SK-N-SH treated with all-trans-retinoic acid at 6 μM for 48 hours (cell line): Measurements from ENCODE around the gene RBMS1.
"Not testable (repeated sequence)": the region's sequence is repeated elsewhere in the genome, so short reads cannot be mapped to it uniquely, and the experiment has no call there.

Source experiments
- ATAC-seq: fragments of 200-7000 bp; cut with Tn5 transposase; 3 replicates; pipeline ENCODE4 v1.9.1; 2020; ENCODE audit warnings: mild to moderate bottlenecking, moderate library complexity
- ARNTL ChIP-seq: fragments of 450-650 bp; formaldehyde crosslinking; IDR thresholded peaks from 2 replicates; pipeline ENCODE4 v1.5.0; 2020; ENCODE audit warnings: low read depth, mild to moderate bottlenecking, moderate library complexity, borderline replicate concordance
- BACH2 ChIP-seq: fragments of 250-450 bp; sonication (Bioruptor Pico); IDR thresholded peaks from 2 replicates; pipeline ENCODE4 v1.9.0; 2021; ENCODE audit warnings: mild to moderate bottlenecking, borderline replicate concordance
- CSDC2 ChIP-seq: fragments of 250-450 bp; sonication (Bioruptor Pico); IDR thresholded peaks from 2 replicates; pipeline ENCODE4 v1.5.0; 2020; ENCODE audit warnings: mild to moderate bottlenecking, moderate library complexity
- ESRRG ChIP-seq: fragments of 250-450 bp; sonication (Bioruptor Pico); IDR thresholded peaks from 2 replicates; pipeline ENCODE4 v1.6.1; 2021; ENCODE audit warnings: mild to moderate bottlenecking
- GLIS3 ChIP-seq: fragments of 250-450 bp; sonication (Bioruptor Pico); IDR thresholded peaks from 2 replicates; pipeline ENCODE4 v1.5.0; 2020; ENCODE audit warnings: mild to moderate bottlenecking, moderate library complexity
- ISL1 ChIP-seq: fragments of 250-450 bp; sonication (Bioruptor Pico); IDR thresholded peaks from 2 replicates; pipeline ENCODE4 v2.1.2; 2022; ENCODE audit warnings: mild to moderate bottlenecking, moderate library complexity
- OSR1 ChIP-seq: fragments of 250-450 bp; sonication (Bioruptor Pico); IDR thresholded peaks from 2 replicates; pipeline ENCODE4 v1.8.0; 2022; ENCODE audit warnings: moderate library complexity, mild to moderate bottlenecking, inconsistent platforms
- PATZ1 ChIP-seq: fragments of 250-450 bp; sonication (Bioruptor Pico); IDR thresholded peaks from 2 replicates; pipeline ENCODE4 v1.8.0; 2020; ENCODE audit warnings: mild to moderate bottlenecking, moderate library complexity, borderline replicate concordance
- POU6F1 ChIP-seq: fragments of 250-450 bp; sonication (Bioruptor Pico); IDR thresholded peaks from 2 replicates; pipeline ENCODE4 v1.8.0; 2021; ENCODE audit warnings: low read depth, mild to moderate bottlenecking, moderate library complexity, borderline replicate concordance
- PPARA ChIP-seq: fragments of 250-450 bp; sonication (Bioruptor Pico); IDR thresholded peaks from 2 replicates; pipeline ENCODE4 v1.5.0; 2020; ENCODE audit warnings: mild to moderate bottlenecking, borderline replicate concordance
- RARB ChIP-seq: fragments of 250-450 bp; sonication (Bioruptor Pico); IDR thresholded peaks from 2 replicates; pipeline ENCODE4 v1.8.0; 2021; ENCODE audit warnings: mild to moderate bottlenecking, moderate library complexity
- TCF4 ChIP-seq: fragments of 250-450 bp; sonication (Bioruptor Pico); IDR thresholded peaks from 2 replicates; pipeline ENCODE4 v1.8.0; 2021; ENCODE audit warnings: mild to moderate bottlenecking, moderate library complexity, borderline replicate concordance
- TOX ChIP-seq: fragments of 250-450 bp; sonication (Bioruptor Pico); IDR thresholded peaks from 2 replicates; pipeline ENCODE4 v1.8.0; 2021; ENCODE audit warnings: mild to moderate bottlenecking, moderate library complexity, borderline replicate concordance
- ZC3H10 ChIP-seq: fragments of 250-450 bp; sonication (Bioruptor Pico); IDR thresholded peaks from 2 replicates; pipeline ENCODE4 v1.5.1; 2021; ENCODE audit warnings: mild to moderate bottlenecking, moderate library complexity
- ZFP3 ChIP-seq: fragments of 250-450 bp; sonication (Bioruptor Pico); IDR thresholded peaks from 2 replicates; pipeline ENCODE4 v1.5.0; 2020; ENCODE audit warnings: mild to moderate bottlenecking, moderate library complexity
- ZFP30 ChIP-seq: fragments of 450-650 bp; formaldehyde crosslinking; IDR thresholded peaks from 2 replicates; pipeline ENCODE4 v1.5.0; 2022; ENCODE audit warnings: mild to moderate bottlenecking, moderate library complexity
- ZNF565 ChIP-seq: fragments of 450-650 bp; formaldehyde crosslinking; conservative IDR thresholded peaks from 2 replicates; pipeline ENCODE4 v1.5.0; 2020; ENCODE audit warnings: low read depth, mild to moderate bottlenecking, moderate library complexity
- ZNF70 ChIP-seq: fragments of 450-650 bp; formaldehyde crosslinking; IDR thresholded peaks from 2 replicates; pipeline ENCODE4 v1.5.0; 2020; ENCODE audit warnings: mild to moderate bottlenecking, moderate library complexity
- ZNF8 ChIP-seq: fragments of 450-650 bp; formaldehyde crosslinking; IDR thresholded peaks from 2 replicates; pipeline ENCODE4 v1.5.0; 2020; ENCODE audit warnings: mild to moderate bottlenecking, moderate library complexity
- TF ChIP-seq, protein P1 (sequence below): fragments of 250-450 bp; sonication (Bioruptor Pico); IDR thresholded peaks from 2 replicates; pipeline ENCODE4 v1.5.1; 2020; ENCODE audit warnings: low read depth, mild to moderate bottlenecking, moderate library complexity
- TF ChIP-seq, protein P2 (sequence below): fragments of 250-450 bp; sonication (Bioruptor Pico); IDR thresholded peaks from 2 replicates; pipeline ENCODE4 v1.5.0; 2020; ENCODE audit warnings: mild to moderate bottlenecking, moderate library complexity

The RBMS1 gene

DNA sequence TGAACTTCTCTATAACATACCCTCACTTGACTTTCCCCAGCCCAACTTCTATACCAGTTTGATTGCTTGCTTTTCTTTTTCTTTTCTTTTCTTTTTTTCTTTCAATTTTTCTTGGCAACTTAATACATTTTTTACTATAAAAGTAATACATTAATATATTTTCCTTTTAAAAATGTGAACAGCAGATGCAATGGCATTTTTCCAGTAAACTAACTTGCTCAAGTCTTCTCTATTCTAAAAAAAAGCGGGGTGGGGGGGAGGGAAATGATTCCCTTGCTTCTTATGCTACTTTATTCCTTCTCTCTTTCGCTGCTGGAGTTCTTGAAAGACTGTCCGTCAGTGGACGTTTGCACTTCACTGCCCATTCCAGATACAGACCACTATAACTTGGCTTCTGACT is 70.5 kb downstream of the RBMS1 start:
- no peak for ATAC-seq

DNA sequence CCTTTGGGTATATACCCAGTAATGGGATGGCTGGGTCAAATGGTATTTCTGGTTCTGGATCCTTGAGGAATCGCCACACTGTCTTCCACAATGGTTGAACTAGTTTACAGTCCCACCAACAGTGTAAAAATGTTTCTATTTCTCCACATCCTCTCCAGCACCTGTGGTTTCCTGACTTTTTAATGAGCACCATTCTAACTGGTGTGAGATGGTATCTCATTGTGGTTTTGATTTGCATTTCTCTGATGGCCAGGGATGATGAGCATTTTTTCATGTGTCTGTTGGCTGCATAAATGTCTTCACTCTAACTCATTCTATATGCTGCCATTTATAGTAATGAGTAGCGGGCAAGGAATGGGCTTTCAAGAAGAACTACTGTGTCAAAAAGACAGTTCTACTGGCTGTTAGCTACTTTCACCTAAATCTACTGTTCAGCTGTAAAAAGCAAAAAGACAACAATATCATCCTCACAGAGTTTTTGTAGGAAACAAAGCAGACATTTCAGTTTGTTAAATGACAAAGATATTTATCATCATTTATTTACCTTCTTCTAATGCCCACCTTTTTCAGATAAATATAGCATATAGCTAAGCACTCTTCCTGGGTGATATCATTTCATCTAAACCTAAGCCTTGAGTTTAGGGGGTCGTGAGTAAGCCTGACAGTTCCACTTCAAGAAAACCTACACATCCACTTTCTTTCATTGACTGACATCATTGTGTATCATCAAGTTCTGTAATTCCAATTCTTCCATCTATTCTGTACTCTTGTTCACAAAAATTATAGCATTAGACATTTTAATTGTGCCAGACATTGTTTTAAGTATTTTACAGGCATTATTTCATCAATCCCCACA is 71.7 kb downstream of the RBMS1 start:
- not testable (repeated sequence) for ATAC-seq

More for the DNA sequence above, 70.5 kb downstream of the RBMS1 start:
- TF ChIP-seq ZNF70 (no peak), PATZ1 (no peak), CSDC2 (CRISPR knock-in tag) (no peak), ESRRG (CRISPR knock-in tag) (no peak), PPARA (CRISPR knock-in tag) (no peak), POU6F1 (no peak), GLIS3 (CRISPR knock-in tag) (no peak), TOX (CRISPR knock-in tag) (no peak)

- ATAC-seq = no peak
- TF ChIP-seq ISL1 (no peak), OSR1 (CRISPR knock-in tag) (no peak), PATZ1 (no peak), TCF4 (CRISPR knock-in tag) (no peak), ZFP3 (CRISPR knock-in tag) (no peak), ARNTL (no peak), TOX (CRISPR knock-in tag) (no peak), ZNF565 (CRISPR knock-in tag) (no peak), CSDC2 (CRISPR knock-in tag) (no peak), ZNF8 (CRISPR knock-in tag) (no peak), ZFP30 (CRISPR knock-in tag) (no peak), BACH2 (no peak), PPARA (CRISPR knock-in tag) (no peak), RARB (CRISPR knock-in tag) (no peak)
- TF ChIP-seq, protein P1, sequence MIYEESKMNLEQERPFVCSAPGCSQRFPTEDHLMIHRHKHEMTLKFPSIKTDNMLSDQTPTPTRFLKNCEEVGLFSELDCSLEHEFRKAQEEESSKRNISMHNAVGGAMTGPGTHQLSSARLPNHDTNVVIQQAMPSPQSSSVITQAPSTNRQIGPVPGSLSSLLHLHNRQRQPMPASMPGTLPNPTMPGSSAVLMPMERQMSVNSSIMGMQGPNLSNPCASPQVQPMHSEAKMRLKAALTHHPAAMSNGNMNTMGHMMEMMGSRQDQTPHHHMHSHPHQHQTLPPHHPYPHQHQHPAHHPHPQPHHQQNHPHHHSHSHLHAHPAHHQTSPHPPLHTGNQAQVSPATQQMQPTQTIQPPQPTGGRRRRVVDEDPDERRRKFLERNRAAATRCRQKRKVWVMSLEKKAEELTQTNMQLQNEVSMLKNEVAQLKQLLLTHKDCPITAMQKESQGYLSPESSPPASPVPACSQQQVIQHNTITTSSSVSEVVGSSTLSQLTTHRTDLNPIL (CRISPR knock-in tag) = no peak
These were observed 72.9 kb downstream of the RBMS1 start for GRCh38 chr2:160420711-160421110.

- ATAC-seq = peak; percentile 29
- TF ChIP-seq ZNF8 (CRISPR knock-in tag) (no peak), ZFP30 (CRISPR knock-in tag) (no peak), ZNF565 (CRISPR knock-in tag) (no peak), PATZ1 (no peak), ESRRG (CRISPR knock-in tag) (no peak), TCF4 (CRISPR knock-in tag) (no peak), BACH2 (no peak), ZC3H10 (CRISPR knock-in tag) (no peak), PPARA (CRISPR knock-in tag) (no peak), RARB (CRISPR knock-in tag) (no peak)
- TF ChIP-seq, protein P2, sequence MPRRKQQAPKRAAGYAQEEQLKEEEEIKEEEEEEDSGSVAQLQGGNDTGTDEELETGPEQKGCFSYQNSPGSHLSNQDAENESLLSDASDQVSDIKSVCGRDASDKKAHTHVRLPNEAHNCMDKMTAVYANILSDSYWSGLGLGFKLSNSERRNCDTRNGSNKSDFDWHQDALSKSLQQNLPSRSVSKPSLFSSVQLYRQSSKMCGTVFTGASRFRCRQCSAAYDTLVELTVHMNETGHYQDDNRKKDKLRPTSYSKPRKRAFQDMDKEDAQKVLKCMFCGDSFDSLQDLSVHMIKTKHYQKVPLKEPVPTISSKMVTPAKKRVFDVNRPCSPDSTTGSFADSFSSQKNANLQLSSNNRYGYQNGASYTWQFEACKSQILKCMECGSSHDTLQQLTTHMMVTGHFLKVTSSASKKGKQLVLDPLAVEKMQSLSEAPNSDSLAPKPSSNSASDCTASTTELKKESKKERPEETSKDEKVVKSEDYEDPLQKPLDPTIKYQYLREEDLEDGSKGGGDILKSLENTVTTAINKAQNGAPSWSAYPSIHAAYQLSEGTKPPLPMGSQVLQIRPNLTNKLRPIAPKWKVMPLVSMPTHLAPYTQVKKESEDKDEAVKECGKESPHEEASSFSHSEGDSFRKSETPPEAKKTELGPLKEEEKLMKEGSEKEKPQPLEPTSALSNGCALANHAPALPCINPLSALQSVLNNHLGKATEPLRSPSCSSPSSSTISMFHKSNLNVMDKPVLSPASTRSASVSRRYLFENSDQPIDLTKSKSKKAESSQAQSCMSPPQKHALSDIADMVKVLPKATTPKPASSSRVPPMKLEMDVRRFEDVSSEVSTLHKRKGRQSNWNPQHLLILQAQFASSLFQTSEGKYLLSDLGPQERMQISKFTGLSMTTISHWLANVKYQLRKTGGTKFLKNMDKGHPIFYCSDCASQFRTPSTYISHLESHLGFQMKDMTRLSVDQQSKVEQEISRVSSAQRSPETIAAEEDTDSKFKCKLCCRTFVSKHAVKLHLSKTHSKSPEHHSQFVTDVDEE (CRISPR knock-in tag) = no peak
These were observed 73.7 kb downstream of the RBMS1 start for GRCh38 chr2:160419776-160420505.
